Hematopoietic multipotent progenitor cell treated with erythropoietin and hydrocortisone succinate and interleukin-3 and kit ligand, for 8 days (in vitro differentiated cells): ENCODE measurements around the gene KIAA1328.
A peak's percentile ranks its signal among the peaks of the same experiment; 100 is the strongest.

Experiments
- DNase-seq: peaks from one replicate; pipeline ENCODE4 v3.0.0-alpha.2; 2015

Gene KIAA1328

GRCh38 chr18:37259711-37260110, 430.8 kb downstream of the KIAA1328 start:
- DNase-seq = no peak

- DNase-seq = no peak
Measured at GRCh38 chr18:37260367-37261093, 431.6 kb downstream of the KIAA1328 start.

- no peak for DNase-seq
Measured at GRCh38 chr18:37261246-37261840, 432.4 kb downstream of the KIAA1328 start.

GRCh38 chr18:37261988-37262387, 433.1 kb downstream of the KIAA1328 start:
- no peak for DNase-seq

- no peak for DNase-seq
Measured at GRCh38 chr18:37264956-37265355, 436.0 kb downstream of the KIAA1328 start.

GRCh38 chr18:37265382-37265781, 436.5 kb downstream of the KIAA1328 start:
- DNase-seq = no peak

- DNase-seq = peak; percentile 7
Measured at GRCh38 chr18:37266290-37266689, 437.4 kb downstream of the KIAA1328 start.

GRCh38 chr18:37270038-37270665, 441.2 kb downstream of the KIAA1328 start:
- peak; percentile 51 for DNase-seq

GRCh38 chr18:37270666-37271052, 441.7 kb downstream of the KIAA1328 start:
- no peak for DNase-seq

GRCh38 chr18:37272226-37272625, 443.3 kb downstream of the KIAA1328 start:
- no peak for DNase-seq

GRCh38 chr18:37272841-37273240, 443.9 kb downstream of the KIAA1328 start:
- no peak for DNase-seq

- DNase-seq = no peak
Measured at GRCh38 chr18:37274309-37275236, 445.6 kb downstream of the KIAA1328 start.

- no peak for DNase-seq
Measured at GRCh38 chr18:37275237-37275741, 446.4 kb downstream of the KIAA1328 start.

- no peak for DNase-seq
Measured at GRCh38 chr18:37276111-37276890, 447.4 kb downstream of the KIAA1328 start.

GRCh38 chr18:37277804-37278203, 448.9 kb downstream of the KIAA1328 start:
- DNase-seq = no peak
